HG03571 (cell line): ENCODE results near the gene PNPLA6.
A peak's percentile ranks its signal among the peaks of the same experiment; 100 is the strongest.

Experiments used
- ATAC-seq: cut with Tn5 transposase; IDR thresholded peaks from one replicate; pipeline ENCODE4 v1.9.1; 2021; ENCODE audit not compliant: unreplicated experiment

The PNPLA6 gene

DNA sequence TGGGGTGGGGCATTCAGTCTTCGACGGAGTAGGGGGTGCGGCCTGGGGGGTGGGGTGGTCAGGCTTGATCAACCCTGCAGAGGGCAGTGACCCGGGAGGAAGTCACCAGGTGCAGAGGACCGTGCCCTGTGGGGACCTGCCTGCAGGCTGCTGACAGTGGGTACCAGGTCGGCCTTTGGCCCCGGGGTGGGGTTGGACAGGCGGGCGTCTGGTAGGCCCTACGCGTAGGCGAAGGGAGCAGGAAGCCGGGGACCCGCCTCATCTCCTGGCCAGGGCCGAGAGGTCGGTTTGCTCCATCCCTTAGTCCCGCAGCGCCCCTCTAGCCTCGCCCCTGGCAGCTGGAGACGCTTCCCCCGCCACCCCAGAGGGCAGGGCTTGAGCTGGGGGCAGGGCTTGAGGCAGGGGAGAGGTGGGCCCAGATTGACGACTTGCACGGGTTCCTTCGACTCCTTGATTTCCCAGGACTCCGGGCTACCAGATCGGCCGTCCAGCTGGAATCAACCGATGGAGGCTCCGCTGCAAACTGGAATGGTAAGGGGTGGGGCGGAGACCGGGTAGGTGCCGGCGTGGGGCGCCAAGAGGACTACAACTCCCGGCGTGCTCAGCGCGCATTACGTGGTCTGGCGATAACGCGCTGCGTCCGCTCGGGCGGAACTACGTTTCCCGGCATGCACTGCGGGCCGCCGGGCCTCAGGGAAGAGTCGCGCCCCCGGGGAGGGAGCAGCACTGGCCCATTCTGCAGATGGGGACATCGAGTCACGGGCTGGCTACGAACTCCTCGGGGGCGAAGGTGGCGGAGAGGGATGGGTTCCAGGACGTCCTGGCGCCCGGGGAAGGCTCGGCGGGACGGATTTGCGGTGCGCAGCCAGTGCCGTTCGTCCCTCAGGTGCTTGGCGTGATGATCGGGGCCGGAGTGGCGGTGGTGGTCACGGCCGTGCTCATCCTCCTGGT is at the start of gene PNPLA6:
Gene PNPLA6, plus strand, starts transcription at position 671 of the 951 bp plus-strand sequence. Its CDS starts 72 bp downstream, at position 743.
- peak; percentile 53 for ATAC-seq

- no peak for ATAC-seq
Measured at GRCh38 chr19:7486923-7487322, 48.6 kb upstream of the PNPLA6 start.

- ATAC-seq, result no peak
Measured at GRCh38 chr19:7488736-7489353, 46.7 kb upstream of the PNPLA6 start, which contains the start of gene PEX11G. TSS of gene PEX11G (minus strand) at chr19:7489035. CDS start at chr19:7489010, 25 bp downstream.

DNA sequence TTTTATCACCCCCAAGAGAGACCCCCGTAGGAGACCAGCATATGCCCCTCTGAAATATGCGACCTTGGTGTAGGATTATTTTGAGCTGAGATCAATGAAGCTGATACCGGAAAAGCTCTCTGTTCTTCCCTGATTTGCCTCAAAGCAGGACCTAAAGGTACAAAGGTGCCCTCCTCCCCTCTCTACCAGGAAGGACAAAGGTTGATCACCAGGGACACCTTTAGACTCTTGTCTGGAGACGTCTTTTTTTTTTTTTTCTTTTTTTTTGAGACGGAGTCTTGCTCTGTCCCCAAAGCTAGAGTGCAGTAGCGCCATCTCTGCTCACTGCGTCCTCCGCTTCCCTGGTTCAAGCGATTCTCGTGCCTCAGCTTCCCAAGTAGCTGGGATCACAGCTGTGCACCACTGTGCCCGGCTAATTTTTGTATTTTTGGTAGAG is 45.9 kb upstream of the PNPLA6 start:
- no peak for ATAC-seq

- no peak for ATAC-seq
Measured at GRCh38 chr19:7492142-7492541, 43.4 kb upstream of the PNPLA6 start.

DNA sequence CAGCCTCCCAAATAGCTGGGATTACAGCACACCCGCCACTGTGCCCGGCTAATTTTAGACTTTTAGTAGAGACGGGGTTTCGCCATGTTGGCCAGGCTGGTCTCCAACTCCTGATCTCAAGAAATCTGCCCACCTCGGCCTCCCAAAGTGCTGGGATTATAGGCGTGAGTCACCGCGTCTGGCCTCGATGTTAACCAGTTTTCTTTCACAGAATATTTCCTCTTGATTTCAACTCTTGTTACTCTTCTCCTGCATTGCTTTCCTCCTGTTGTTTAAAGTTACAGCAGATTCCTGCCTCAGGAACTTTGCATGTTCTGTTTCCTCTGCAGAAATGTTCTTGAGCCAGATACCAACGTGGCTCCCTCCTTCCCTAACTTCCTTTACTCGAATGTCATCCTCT is 43.0 kb upstream of the PNPLA6 start:
- ATAC-seq, result no peak

- no peak for ATAC-seq
Measured at GRCh38 chr19:7494416-7495098, 41.0 kb upstream of the PNPLA6 start.

- no peak for ATAC-seq
Measured at GRCh38 chr19:7497292-7497691, 38.2 kb upstream of the PNPLA6 start.

DNA sequence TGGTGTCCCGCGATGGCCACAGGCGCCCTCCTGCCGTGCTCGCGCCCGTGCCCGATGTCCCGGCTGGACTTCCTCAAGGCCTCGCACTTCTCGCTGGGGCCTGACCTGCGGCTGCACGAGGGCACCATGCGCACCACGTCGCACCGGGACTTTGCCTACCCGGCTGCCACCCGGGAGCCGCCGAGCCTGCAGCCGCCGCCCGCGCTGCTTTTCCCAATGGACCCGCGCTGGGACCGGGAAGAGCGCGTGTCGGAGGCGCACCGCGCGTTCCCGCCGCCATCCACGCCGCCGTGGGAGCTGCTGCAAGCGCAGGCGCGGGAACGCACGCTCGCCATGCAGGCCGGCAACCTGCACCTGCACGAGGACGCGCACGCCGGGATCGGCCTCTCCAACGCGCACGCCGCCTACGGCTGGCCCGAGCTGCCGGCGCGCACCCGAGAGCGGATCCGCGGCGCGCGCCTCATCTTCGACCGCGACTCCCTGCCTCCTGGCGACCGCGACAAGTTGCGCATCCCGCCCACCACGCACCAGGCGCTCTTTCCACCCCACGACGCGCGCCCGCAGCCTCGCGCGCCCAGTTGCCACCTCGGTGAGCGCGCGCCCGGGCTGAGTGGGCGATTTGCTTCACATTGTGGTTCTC is 34.6 kb upstream of the PNPLA6 start:
- ATAC-seq, result no peak

DNA sequence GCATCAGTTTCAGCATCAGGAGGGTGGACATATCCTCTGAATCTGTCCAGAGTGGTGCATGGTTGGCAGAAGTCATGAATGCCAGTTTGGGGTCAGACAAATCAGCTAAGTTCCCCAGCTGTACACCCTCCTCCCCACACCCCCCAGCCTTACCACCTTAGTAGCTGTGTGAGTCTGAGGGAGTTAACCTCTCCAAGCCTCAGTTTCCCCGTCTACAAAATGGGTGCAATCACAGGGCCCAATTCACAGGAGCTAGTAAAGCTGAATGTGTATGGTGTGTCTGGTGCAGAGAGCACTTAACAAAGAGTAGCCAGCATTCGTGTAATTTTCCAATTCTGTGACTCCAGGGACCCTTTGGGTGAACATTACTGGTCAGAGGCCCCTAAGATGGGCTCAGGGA is 33.0 kb upstream of the PNPLA6 start:
- no peak for ATAC-seq

- ATAC-seq, result no peak
Measured at GRCh38 chr19:7504684-7505083, 30.8 kb upstream of the PNPLA6 start.

DNA sequence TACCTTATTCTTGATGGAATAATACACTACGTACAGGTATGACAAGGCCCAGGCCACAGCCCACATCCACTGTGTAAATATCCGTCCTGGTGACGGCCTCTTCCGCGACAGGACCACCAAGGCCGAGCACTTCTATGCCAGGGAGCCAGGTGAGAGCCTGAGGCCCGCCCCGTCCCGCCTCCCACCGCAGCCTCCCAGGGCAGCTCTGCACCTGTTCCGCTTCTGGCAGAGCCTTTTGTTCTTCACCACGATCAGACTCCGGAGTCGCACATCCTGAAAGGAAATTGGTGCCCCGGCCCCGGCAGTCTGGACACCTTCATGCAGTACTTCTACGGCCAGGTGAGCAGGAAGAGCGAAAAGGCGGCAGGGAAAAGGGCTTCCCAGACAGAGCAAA is 30.2 kb upstream of the PNPLA6 start:
- ATAC-seq, result no peak

DNA sequence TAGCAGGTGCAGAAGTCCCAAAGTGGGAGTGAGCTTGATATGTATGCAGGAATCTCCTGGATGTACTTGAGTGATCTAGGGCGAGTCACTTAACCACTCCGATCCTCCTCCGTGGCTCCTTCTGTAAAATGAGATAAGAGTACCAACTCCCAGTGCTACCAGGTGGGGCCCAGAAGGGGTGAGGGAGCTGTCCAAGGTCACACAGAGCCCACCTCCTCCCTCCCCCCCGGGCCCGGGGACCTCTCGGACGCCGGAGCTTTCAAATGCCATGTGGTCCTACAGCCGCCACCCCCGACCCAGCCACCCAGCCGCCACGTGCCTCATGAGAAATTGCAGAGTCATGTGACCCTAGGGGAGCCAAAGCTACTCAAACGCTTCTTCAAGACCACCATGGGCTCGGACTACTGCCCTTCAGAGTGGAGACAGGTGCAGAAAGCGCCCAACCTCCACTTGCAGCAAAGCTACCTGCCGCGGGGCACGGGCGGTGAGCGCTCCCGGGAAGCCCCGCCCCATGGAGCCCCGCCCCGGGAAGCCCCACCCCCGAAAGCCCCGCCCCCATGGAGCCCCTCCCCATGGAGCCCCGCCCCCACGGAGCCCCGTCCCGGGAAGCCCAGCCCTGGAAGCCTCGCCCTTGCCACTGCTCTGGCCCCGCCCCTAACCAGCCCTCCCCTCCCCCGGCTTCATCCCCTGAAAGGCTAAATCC is 29.7 kb upstream of the PNPLA6 start:
- no peak for ATAC-seq

- no peak for ATAC-seq
Measured at GRCh38 chr19:7506385-7507328, 28.9 kb upstream of the PNPLA6 start.

- ATAC-seq, result no peak
Measured at GRCh38 chr19:7507884-7508283, 27.6 kb upstream of the PNPLA6 start.

- no peak for ATAC-seq
Measured at GRCh38 chr19:7509625-7510024, 25.9 kb upstream of the PNPLA6 start.

DNA sequence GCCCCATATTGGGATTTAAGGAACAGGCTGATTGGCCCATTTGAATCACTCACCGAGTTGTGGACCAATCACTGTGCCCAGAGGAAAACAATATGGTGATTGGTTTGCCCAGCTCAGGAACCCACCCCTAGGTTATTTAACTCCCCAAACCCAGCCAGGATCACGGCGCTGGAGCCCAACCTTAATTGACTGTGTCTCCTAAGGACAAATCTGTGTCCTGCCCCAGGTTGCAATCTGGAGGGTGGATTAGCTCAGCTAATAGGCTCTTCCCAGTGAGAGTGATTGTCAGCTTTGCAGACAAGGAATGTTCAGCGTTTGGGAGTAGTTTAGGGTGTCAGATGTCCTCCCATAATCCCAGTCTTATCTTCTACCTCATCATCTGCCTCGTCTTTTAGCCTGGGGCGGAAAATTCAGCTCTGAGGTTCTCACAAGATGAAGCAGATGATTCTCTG is 23.1 kb upstream of the PNPLA6 start:
- ATAC-seq, result no peak

GRCh38 chr19:7513809-7514642 is 21.5 kb upstream of the PNPLA6 start:
- no peak for ATAC-seq
